HL-60/S4 (cell line): ENCODE results near the gene CALD1.

Source experiments
- in situ Hi-C: fragments of 300-500 bp; cut with MboI; formaldehyde crosslinking; loops from 2 replicates; pipeline ENCODE4 v1.14.3; 2022; ENCODE audit warnings: low sequenced_read_pairs

Gene CALD1

GRCh38 chr7:134942690-134943466, 163.4 kb downstream of the CALD1 start:
- in situ Hi-C loops, result no loop called here

- in situ Hi-C loops, result no loop called here
Measured at GRCh38 chr7:134943785-134944400, 164.5 kb downstream of the CALD1 start.

GRCh38 chr7:134945691-134946090, 166.3 kb downstream of the CALD1 start:
- in situ Hi-C loops, result no loop called here

GRCh38 chr7:134946260-134946659, 166.8 kb downstream of the CALD1 start:
- in situ Hi-C loops, result no loop called here

GRCh38 chr7:134947329-134947728, 167.9 kb downstream of the CALD1 start:
- in situ Hi-C loops, result no loop called here

GRCh38 chr7:134947831-134948230, 168.4 kb downstream of the CALD1 start:
- in situ Hi-C loops, result no loop called here

- in situ Hi-C loops, result no loop called here
Measured at GRCh38 chr7:134948246-134948645, 168.8 kb downstream of the CALD1 start.

- in situ Hi-C loops, result no loop called here
Measured at GRCh38 chr7:134948736-134949135, 169.3 kb downstream of the CALD1 start.

GRCh38 chr7:134949171-134949570, 169.7 kb downstream of the CALD1 start:
- in situ Hi-C loops, result no loop called here

GRCh38 chr7:134954197-134955082, 175.0 kb downstream of the CALD1 start:
- in situ Hi-C loops, result no loop called here

GRCh38 chr7:134957005-134957404, 177.6 kb downstream of the CALD1 start:
- in situ Hi-C loops, result no loop called here

GRCh38 chr7:134959810-134960209, 180.4 kb downstream of the CALD1 start:
- in situ Hi-C loops, result no loop called here

GRCh38 chr7:134962270-134962780, 182.9 kb downstream of the CALD1 start:
- in situ Hi-C loops, result no loop called here

- in situ Hi-C loops, result no loop called here
Measured at GRCh38 chr7:134963036-134963435, 183.6 kb downstream of the CALD1 start.

GRCh38 chr7:134966691-134967090, 187.3 kb downstream of the CALD1 start:
- in situ Hi-C loops, result no loop called here

GRCh38 chr7:134968110-134968509, 188.7 kb downstream of the CALD1 start:
- in situ Hi-C loops, result no loop called here

- in situ Hi-C loops, result loop anchor here (10.0 kb wide), 1 partner anchor 183 kb away; no protein-coding TSS in a partner anchor
Measured at GRCh38 chr7:134981645-134982044, 202.2 kb downstream of the CALD1 start.

- in situ Hi-C loops, result loop anchor here (10.0 kb wide), 1 partner anchor 179 kb away; no protein-coding TSS in a partner anchor
Measured at GRCh38 chr7:134985894-134986362, 206.5 kb downstream of the CALD1 start.

- in situ Hi-C loops, result loop anchor here (10.0 kb wide), 1 partner anchor 178 kb away; no protein-coding TSS in a partner anchor
Measured at GRCh38 chr7:134986363-134987251, 207.2 kb downstream of the CALD1 start, which contains the start of gene AGBL3. Gene AGBL3 (plus strand): TSS chr7:134986508. CDS start chr7:134987934, 1,426 bp downstream.

GRCh38 chr7:134988161-134988560, 208.7 kb downstream of the CALD1 start:
- in situ Hi-C loops, result loop anchor here (10.0 kb wide), 1 partner anchor 177 kb away; no protein-coding TSS in a partner anchor
